ENCODE data around the gene ARHGAP22.

ARHGAP22 gene

DNA sequence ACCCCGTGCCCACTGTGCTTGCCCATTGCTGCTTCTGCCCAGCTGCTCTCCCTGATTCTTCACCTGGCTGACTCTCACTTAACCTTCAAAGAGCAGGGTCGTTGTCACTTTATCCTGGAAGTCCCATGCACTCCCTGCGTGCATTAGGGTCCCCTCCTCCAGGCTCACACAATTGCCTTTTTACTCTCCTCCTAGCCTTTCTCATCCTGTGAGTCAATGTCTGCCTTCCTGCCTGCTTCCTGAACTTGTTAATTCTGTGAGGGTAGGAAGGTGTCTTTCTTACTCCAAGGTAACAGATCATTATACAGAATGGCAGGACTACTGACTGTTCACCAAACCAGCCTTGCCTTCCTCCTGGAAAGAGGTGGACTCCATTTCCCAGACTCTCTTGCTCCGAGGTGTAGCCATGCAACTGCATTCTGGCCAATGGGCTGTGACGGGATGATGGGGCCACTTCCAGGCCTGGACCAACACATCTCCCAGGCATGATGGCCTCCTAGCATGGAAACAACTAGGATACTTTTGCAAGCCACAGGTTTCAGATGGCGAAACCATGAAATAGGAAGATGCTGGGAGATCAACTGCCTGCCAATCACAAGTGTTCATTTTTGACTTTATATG lies 54.7 kb downstream of the ARHGAP22 start:
- no peak for DNase-seq

DNA sequence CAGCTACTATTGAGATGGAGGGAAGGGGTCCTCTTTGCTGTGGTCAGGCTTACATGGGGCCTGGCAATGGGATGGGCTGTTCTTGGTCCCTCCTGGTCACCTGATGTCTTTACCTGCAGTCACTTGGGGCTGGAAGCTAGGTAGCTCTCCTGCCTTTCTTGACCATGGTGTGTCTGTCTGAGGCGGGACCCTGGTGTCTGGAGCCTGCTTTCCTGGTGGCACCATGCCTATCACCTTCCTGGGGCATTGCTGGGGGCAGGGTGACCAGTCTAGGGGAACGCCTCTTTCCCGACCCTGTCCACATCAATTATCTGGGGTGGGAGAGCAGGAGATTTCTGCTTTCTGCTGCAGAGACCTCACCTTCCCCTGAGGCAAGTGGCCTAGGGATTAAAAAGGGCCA lies 55.6 kb downstream of the ARHGAP22 start:
- no peak for DNase-seq

DNA sequence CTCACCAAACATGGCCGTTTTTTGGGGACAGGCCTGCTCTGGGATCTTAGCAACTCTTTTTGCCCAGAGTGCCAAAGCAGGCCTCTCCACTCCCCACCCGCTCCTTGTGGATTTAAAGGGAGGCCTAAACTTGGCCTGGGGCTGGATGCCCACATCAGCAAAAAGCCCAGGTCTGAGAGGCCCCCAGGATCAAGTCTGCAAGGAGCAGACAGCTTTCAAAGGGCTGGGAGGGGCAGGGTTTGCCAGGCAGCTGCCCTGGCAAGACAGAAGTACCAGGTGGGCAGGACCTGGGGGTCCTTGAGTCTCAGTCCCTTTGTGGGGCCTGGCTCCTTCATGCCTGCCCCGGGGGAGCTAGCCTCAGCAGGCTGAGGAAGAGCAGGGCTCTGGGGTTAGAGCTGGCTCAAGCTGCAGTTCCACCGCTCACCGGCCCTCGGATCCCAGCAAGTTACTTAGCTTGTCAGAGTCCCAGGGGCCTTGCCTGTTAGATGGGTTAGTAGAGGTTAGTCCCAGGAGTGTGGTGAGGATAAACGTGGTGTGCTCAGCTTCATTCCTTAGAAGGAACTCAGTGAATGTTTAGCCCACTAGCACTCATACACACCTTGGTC lies 56.2 kb downstream of the ARHGAP22 start:
- DNase-seq = no peak

DNA sequence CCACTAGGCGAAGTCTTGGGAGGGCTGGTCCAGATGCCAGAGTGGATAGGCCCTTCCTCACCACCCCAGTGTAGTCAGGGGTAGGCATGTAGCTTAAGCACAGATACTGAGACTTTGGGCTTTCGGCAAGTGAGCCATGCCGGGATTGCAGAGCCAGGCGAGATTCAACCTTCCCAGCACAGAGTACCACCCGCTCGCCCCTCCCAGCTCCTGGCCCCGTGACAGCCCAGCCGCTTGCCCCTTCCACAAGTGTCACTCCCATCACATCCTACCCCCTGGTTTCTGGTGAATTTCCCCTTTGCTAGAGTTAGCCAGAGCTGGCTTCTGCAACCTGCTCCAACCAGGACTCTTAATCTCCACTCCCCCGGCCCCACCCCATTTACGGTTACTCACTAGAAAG lies 56.9 kb downstream of the ARHGAP22 start:
- DNase-seq = no peak

DNA sequence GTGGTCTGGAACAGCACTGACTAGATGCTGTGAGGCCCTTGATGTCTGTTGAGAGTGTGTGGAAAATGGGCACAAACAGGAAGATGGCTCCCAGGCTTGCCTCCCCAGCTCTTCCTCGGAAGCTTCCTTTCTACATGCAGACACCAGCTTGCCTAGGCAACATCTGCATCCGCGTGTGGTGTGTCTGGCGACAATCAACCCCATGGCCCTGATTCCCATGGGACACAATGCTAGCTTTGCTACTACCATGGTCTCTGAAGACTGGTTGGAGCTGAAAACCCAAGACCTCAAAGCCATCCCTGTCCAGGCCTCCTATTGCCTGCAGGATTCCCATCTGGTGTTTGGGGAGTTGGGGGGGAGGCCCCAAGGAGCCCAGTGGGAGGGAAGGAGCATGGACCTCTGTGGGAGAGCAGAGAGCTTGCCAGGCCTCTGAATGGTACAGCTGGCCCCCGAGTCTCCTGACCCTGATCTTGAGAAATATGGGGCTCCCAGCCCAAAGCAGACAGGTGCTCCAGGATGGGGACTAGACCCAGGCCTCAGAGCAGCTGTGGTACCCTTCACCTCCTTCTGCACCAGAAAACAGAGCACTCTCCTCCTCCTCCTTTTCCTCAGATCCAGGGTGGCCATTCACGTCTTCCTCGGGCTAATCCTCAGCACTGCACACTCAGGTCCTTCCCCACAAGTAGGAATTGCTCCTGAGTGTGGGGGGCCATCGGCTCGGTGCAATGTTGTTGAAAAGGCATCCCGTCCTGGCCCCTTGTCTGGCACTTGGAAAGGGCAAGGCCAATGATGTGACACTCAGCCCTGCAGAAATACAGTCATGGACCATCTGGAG lies 57.6 kb downstream of the ARHGAP22 start:
- no peak for DNase-seq

DNA sequence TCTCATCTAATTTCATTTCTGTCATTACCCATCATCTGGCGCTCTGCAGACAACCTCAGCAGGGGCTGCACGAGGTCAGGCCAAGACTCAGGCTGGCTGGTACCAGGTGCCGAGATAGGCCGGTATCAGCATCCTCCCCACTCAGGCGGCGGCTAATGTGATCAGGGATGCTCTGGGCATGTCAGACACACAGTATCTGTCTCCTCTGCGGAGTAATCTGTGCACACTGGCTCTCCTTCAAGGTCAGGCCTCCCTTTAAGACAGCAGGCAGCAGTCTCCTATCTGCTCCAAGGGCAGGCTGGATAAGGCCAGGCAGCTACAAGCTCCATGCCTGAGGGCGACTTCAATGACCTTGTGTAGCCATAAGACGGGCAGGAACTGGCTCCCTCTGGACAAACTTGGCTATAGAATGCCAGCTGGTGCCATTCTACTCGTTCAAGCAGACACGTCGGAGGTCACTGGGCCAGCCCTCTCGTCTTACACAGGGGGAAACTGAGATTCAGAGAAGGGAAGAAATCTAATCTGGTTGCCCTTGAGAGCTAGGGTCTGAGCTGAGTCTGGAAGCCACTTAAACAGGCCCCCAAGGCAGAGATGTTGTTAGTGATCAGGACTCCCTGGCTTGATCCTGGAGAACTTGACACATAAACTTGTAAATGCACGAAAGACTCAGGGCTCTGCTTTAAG lies 59.3 kb downstream of the ARHGAP22 start:
- DNase-seq = no peak

DNA sequence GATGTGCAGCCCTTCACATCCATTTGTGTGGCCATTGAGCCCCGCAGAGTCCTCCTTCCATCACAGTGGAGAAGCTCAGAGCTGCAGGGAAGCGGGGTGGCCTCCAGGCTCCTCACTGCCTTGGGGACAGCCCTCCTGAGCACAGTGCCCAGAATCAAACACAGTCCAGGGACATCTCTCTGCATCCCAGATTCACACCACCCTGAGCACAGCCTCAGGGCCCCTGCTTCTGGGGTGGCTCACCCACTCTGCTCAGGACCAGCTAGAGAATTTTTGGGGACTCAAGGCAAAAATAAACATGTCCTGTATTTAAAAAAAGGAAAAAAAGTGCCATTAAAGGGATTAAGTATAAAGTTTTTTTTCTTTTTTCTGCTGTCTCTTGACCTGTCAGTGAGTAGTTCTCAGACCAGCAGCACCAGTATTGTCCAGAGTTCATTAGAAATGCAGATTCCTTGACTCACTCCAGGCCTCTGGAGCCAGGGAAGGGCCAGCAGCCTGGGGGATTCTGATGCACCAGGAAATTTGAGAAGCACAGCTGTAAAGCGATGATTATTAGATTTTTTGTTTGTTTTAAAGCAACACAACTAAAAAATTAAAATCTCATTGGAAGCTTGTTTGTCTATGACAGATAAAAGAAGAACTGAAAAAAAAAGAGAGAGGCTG lies 61.6 kb downstream of the ARHGAP22 start:
- no peak for DNase-seq

DNA sequence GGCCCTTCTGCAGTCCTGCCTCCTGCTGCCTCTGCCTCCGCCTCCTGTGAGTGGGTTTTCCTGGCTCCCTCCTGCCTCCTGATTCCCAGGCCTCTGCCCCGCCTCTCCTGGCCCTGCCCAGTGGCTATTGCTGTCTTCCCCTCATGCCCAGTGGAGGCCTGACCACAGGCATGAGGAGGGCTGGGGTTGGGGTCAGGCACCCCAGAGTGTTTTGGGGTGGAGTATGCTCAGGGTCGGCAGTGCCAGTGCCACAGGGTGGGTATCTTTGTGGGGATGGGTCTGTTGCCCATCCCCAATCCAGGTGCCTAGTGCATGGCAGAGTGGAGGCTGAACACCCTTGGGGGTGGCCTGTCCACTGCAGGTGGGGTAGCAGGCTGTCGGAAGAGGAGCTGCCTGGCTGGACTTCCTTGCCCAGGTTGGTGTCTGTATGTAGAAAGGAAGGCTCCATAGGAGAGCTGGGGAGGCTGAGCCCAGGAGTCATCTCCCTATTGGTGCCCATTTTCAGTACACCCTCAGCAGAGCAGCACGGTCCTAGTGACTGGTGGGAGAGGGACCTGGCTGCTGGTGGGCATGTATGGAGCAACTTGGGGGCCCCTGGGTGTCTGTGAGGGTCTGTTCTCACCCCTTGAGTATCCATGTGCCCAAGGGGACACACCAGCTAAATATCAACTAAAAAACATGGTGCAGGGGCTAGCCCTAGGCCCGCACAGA lies 62.2 kb downstream of the ARHGAP22 start:
- DNase-seq = no peak

DNA sequence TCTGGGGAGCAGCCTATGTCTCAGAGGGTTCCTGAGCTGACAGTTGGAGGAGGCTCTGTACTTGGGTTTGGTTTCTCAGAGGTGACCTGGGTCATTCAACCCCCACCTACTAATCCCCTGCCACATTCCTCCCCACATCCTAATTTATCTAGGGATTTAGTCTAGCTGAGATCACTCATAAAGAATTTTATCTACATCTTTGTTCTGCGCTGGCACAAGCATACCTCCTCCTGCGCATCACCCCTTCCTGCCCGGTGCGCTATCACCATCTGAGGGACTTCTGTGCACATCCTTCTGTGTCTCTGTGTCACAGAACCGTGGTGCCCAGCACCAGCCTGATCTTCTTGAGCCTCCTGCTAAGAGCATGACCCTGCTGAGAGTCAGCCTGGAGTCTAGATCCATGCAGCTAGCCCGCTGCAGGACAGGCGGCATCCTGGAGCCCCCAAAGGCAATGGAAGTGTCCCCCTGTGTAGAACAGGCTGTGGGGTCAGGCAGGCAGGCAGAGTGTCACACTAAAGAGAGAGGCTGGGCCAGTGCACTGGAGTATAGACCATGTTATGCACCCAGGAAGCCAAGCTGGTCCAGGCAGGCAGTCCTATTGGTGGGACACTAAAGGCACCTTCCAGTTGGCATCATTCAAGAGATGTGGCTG lies 63.6 kb downstream of the ARHGAP22 start:
- no peak for DNase-seq

DNA sequence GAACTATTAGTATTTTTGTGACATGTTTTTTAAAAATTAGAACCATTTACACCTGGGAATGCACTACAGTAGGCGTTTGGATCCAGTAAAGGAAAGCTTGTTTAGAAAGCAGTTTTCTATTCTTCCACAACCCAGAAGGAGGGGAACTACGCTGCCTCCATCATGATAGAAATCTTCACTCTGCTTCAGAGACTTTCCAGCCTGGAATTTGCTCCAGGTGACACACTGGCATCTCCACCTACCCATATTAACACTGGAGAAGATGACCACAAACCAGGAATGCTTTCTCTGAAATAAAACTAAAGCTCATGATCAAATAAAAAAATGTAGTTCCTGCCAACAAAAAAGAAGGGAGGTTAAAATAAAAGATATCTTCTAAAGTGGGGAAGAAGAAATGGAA lies 66.3 kb downstream of the ARHGAP22 start:
- no peak for DNase-seq

DNA sequence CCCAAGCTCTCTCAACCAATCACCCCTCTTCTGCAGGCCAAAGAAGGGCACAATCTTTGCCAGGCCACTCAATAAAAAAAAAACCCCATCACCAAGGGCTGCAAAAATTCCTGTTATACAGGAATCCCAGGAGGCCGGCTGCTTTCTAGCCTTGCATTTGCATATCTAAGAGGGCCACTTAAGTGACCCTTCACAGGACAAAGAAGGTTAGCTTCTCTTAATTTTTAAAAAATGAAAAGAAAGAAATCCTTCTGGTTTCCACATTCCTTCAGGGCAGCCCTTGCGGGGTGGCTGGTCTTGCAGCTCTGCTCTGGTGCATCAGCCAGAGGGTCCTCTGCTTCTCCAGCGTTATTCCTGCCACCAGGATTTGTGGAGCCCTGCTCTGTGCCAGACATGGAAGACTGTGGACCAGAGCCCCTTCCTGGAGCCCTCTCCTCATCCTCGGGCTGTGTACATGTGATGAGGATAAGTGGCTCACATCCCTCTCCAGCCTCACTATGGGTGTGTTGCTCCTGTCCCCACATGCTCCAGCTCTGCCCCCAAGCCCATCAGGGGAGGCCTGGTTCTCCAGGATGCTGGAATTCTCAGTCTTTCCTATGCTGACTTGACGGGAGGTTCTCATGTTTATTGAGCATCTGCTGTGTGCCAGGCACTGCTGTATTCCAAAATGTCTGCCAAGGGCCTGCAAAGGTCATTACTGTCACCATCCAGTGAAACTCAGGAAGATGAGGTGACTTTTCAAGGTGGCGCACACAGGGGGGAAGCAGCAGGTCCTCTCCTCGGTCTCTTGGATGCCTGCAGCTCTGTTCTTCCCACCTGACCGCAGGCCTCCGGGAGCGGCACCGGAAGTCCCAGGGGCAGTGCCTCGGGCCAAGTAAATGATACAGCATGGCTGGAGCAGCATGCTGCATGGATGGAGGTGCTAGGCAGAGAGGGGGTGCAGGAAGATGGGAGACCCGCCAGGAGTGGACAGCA lies 67.7 kb downstream of the ARHGAP22 start:
- DNase-seq = no peak

DNA sequence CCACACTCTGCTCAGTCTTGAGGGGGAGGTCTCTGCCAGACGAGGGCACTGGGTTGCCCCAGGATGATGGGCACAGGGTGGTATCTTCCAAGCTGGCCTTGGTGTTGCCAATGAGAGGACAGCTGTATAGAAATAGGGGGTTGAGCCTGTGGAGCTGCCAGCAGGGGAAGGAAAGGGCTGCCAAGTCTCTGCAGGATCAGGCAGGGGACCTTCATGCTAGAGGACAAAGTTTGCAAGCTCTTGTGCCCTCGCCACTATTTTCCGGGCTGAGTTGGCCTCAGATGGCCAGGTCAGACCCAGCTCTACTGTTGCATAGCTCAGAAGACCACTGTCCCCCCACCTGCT lies 68.7 kb downstream of the ARHGAP22 start:
- no peak for DNase-seq

DNA sequence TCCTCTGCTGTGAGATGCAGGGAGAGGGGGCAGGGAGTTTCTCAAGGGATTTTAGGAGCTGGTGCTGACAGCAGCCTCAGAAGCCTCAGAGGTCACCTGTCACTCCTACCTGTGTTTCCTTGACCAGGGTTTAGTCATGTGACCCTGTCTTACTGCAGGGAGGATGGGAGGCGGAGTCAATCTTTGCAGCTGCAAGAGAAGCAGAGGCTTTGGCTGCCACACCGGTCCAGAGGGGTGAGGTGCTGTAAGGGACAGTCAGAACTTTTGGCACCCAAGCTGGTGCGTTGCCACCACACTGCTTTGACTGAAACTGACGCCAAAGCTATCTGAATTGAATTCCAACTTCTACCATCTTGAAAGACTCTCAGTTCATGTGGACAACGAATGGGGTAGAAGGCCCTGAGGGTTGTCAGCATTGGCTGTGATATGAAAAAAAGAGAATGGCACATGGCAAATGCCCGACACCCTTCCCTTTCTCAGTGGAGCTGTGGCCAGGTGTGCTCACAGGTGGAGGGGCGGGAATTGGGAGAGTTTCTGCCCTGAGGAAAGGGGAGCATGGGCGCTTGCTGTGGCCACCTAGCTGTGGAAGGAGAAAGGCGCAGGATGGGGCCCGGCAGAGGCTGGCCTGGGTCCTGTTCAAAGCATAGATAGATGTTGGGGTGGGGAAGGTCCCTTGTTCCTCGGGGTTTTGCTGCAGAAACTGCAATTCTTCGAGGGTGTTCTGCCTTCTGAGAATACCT lies 69.3 kb downstream of the ARHGAP22 start:
- no peak for DNase-seq

DNA sequence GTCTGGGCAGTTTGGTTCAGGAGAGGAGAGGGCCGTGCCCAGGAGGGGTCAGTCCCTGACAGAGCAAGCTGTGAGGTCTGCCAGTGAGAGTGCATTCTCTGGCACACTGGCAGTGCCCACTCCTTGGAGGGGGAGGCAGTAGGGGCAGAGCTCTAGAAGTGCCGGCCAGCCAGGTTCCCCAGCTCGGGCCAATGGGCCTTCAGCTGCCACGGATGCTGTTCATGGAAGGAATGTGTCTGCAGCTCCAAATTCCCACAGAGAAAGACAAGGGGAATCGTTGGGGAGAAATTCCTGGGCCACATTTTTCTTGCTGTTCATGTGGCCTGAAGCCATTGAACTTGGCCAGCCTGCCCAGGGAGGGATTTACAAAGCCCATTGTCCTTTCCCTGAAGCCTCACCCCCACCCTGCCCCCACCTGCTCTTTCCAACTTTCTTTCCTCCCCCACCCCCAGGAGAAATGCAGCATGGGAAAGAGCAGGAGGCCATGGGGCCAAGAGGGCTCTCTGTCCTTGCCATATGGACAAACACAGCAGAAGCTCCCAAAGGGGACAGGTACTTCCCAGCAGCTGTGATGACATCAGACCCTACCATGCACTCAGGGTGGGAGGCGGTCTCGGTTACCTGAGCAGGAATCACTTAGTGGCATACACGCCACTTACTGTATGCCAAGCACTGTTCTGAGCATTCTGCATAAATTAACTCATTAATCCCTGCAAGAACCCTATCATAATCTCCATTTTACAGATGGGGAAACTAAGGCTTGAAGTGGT lies 70.7 kb downstream of the ARHGAP22 start:
- DNase-seq = no peak

DNA sequence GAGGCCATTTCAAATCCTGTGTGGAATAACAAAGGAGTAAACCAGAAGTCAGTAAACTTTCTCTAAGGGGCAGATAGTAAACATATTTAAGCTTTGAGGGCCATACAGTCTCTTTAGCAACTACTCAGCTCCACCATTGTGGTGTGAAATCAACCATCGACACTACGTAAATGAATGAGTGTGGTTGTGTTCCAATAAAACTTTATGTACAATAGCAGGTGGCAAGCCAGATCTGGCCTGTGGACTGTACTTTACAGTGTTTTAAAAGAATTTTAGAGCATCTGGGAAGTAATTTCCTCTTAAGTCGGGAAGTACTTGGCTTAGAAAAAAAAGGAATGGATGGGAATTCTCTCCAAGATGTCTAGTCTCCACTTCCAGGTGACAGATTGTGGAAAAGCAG lies 71.3 kb downstream of the ARHGAP22 start:
- DNase-seq = no peak

DNA sequence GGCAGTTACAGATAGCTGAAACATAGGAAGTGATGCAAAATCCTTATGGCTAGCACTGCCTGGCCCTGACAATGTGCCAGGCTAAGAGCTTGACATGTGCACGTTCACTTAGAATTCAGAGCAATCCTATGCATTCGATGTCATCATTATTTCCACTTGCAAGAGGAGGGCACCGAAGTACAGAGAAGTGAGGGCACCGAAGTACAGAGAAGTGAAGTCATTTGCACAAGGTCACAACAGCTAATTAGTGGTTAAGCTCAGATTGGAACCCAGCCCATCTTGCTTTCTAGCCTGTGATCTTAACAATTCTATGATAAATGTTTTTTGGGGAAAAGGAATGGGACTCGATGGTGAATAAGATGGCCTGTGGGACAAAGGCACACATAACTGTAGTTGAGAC lies 73.4 kb downstream of the ARHGAP22 start:
- DNase-seq = no peak

DNA sequence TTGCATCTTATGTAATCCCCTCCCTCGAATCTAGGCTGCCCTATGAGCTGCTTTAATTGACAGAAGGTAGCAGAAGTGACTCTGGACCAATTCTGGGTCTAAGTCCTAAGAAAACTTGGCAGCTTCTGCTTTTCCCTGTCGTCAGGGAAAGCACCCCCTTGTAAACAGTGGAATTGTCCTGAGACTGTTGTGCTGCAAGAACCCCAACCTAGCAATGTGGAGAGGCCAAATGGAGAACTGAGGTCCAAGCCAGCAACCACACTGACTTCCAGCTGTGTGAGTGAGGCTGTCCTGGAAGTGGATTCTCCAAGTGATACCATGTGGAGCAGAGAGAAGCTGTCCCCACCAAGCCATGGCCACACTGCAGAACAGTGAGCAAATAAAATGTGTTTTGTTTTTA lies 75.5 kb downstream of the ARHGAP22 start:
- no peak for DNase-seq

DNA sequence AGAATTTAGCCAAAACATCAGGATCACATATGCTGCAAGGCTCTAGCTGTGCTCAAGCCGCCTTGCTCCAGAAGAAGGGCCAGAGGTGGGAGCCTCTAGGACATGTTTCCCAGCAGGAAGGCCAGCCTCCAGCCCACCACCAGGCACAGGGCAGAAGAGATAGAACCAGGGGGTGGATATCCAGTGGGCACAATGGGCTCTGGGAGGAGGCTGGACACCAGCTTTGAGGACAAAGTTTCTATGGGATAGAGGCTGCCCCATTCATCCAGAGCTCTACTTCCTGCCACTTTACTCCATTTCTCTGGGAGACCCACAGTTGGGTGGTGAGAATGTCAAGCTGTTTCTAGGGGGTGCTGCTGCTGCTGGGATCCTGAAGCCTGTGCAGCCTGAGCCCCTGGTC lies 77.1 kb downstream of the ARHGAP22 start:
- no peak for DNase-seq

DNA sequence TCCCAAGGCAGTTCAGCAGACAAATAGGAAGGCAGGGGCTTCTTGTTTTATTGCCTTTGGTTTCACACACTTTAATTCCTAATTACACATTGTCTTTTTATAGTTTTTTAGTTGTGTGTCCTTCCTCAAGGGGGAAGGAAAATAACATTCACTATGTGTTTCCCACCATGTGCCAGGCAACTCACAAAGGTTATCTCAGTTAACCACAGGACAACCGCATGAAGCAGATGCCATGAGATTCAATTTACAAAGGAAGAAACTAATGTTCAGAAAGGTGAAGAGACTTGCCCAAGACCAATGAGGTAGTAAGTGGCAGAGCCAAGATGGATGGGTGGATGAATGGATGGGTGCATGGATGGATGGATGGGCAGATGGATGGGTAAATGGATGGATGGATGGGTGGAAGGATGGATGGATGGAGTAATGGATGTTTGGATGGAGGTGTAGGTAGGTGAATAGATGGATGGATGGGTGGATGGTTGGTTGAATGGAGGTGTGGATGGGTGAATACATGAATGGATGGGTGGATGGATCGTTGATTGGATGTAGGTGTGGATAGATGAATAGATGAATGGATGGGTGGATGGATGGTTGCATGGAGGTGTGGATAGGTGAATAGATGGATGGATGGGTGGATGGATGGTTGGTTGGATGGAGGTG lies 77.9 kb downstream of the ARHGAP22 start:
- no peak for DNase-seq
